Small intestine (tissue), 7 donors: Measurements from ENCODE around the gene PSMA2. TPM values are rescaled to one million over a fixed set of nuclear protein-coding genes. Genes with fewer than 3 reads are reported as not detected.

ENCODE experiments used
- DNase-seq, 2 donors: peaks; one replicate each; pipeline versions ENCODE4 v3.0.0 to v3.0.0-alpha.2; 2013
- FAIRE-seq: peaks from 2 replicates; lab custom pipeline; 2012; peaks lifted over from hg19 to GRCh38; lab: Jason Lieb, UNC
- H3K27ac ChIP-seq, 3 donors: one replicate each; pipeline ENCODE4 v1.5.1; 2013; ENCODE audit warnings: low read length in 2 of 3, mild to moderate bottlenecking in 2 of 3, control low read depth in 1 of 3, inconsistent platforms in 1 of 3, low read depth in 1 of 3, moderate library complexity in 1 of 3
- H3K27me3 ChIP-seq, 3 donors: one replicate each; pipeline ENCODE4 v1.6.1; 2013; ENCODE audit warnings: low read length in 3 of 3, inconsistent platforms in 1 of 3; ENCODE audit not compliant: control insufficient read depth in 3 of 3, insufficient read depth in 3 of 3
- H3K36me3 ChIP-seq, 3 donors: one replicate each; pipeline ENCODE4 v1.6.1; 2013; ENCODE audit warnings: low read length in 3 of 3, inconsistent platforms in 1 of 3, low read depth in 1 of 3, mild to moderate bottlenecking in 1 of 3, moderate library complexity in 1 of 3; ENCODE audit not compliant: control insufficient read depth in 3 of 3, insufficient read depth in 2 of 3
- H3K4me1 ChIP-seq, 3 donors: one replicate each; pipeline ENCODE4 v1.6.1; 2013; ENCODE audit warnings: low read length in 2 of 3, inconsistent platforms in 1 of 3, low read depth in 1 of 3, mild to moderate bottlenecking in 1 of 3, moderate library complexity in 1 of 3; ENCODE audit not compliant: control insufficient read depth in 3 of 3, insufficient read depth in 2 of 3
- H3K4me3 ChIP-seq, 3 donors: one replicate each; pipeline ENCODE4 v1.5.1; 2013; ENCODE audit warnings: low read length in 3 of 3, control low read depth in 1 of 3, inconsistent platforms in 1 of 3, low read depth in 1 of 3, mild to moderate bottlenecking in 1 of 3, moderate library complexity in 1 of 3
- H3K9me3 ChIP-seq, 2 donors: one replicate each; pipeline ENCODE4 v1.6.1; 2013; ENCODE audit warnings: low read depth in 1 of 2, low read length in 1 of 2; ENCODE audit not compliant: control insufficient read depth in 2 of 2, insufficient read depth in 1 of 2
- WGBS, 3 donors: extraction: QIAGEN DNeasy Blood & Tissue Kit; methylation state at CpG; one replicate each; pipeline ENCODE4 v1.1.7; 2013; 5-methylcytosine and 5-hydroxymethylcytosine counted together
- polyA plus RNA-seq, 4 donors: library from polyadenylated mRNA; stranded (reverse) in 3 of 4; unstranded in 1 of 4; fragments of 200-250 nt in 3 of 4; fragments of 120-200 nt in 1 of 4; gene quantifications; one replicate each; pipeline versions ENCODE4 v1.2.1 to v1.2.3, GENCODE V29; 2013
- donor health status: healthy with polysubstance abuse.
- donor health status: control.
- donor health status: control.
- donor health status: Bipolar disorder and iron deficiency.
- donor health status: healthy.

Gene PSMA2
- polyA plus RNA-seq, 4 donors = 130 to 181 (median 155) TPM

GRCh38 chr7:42934291-42934690, 2.3 kb upstream of the PSMA2 start:
- no peak for DNase-seq
- WGBS, 3 donors = 75 to 86% (median 83%) methylated on average over 3 of the region's 3 CpGs
- Histone ChIP-seq H3K4me1 (peaks cover 6 to 18% (median 10%) of the 10 kb centered on the region in 3 donors), H3K36me3 (peaks cover 3 to 9% (median 6%) of the 10 kb centered on the region in 3 donors), H3K27me3 (no peaks in the 10 kb centered on the region), H3K27ac (no peak overlapping the region), H3K9me3 (no peaks in the 10 kb centered on the region), H3K4me3 (no peak overlapping the region)
- no peak for FAIRE-seq

- FAIRE-seq (no peak), DNase-seq (peak in 1 of 2 donors; percentile 57)
- Histone ChIP-seq H3K9me3 (no peaks in the 10 kb centered on the region), H3K4me3 (peak overlapping the region; percentile 81 to 93 (median 81)), H3K27me3 (no peaks in the 10 kb centered on the region), H3K27ac (peak overlapping the region; percentile 21 to 93 (median 74)), H3K4me1 (peaks cover 6 to 21% (median 10%) of the 10 kb centered on the region in 3 donors), H3K36me3 (peaks cover 0 to 2% (median 2%) of the 10 kb centered on the region in 3 donors)
- 2 to 4% (median 3%) methylated on average over 17 of the region's 17 CpGs for WGBS, 3 donors
These were observed 1.0 kb upstream of the PSMA2 start for GRCh38 chr7:42932811-42933591.

GRCh38 chr7:42931447-42931833, 534 bp downstream of the PSMA2 start:
- 0% methylated on average over 12 of the region's 12 CpGs for WGBS, 3 donors
- DNase-seq (no peak), FAIRE-seq (no peak)
- H3K27me3 ChIP-seq = no peaks in the 10 kb centered on the region
- H3K9me3 ChIP-seq = no peaks in the 10 kb centered on the region
- H3K4me1 ChIP-seq = peaks cover 6 to 21% (median 10%) of the 10 kb centered on the region in 3 donors
- peak overlapping the region; percentile 75 to 85 (median 76) for H3K27ac ChIP-seq
- H3K4me3 ChIP-seq = peak overlapping the region; percentile 83 to 93 (median 84)
- H3K36me3 ChIP-seq = peaks cover 0 to 2% (median 0%) of the 10 kb centered on the region in 3 donors

- FAIRE-seq (peak; percentile 36), DNase-seq (peak; percentile 21 to 47)
- H3K4me3 ChIP-seq = peak overlapping the region; percentile 83 to 93 (median 84)
- 2 to 7% (median 4%) methylated on average over 5 of the region's 5 CpGs for WGBS, 3 donors
- no peaks in the 10 kb centered on the region for H3K9me3 ChIP-seq
- H3K36me3 ChIP-seq = peaks cover 0 to 2% (median 2%) of the 10 kb centered on the region in 3 donors
- peak overlapping the region in 2 of 3 donors; percentile 75 to 76 for H3K27ac ChIP-seq
- no peaks in the 10 kb centered on the region for H3K27me3 ChIP-seq
- peaks cover 6 to 21% (median 10%) of the 10 kb centered on the region in 3 donors for H3K4me1 ChIP-seq
These were observed 1.1 kb downstream of the PSMA2 start for GRCh38 chr7:42930889-42931288.

GRCh38 chr7:42929449-42929848, 2.5 kb downstream of the PSMA2 start:
- Histone ChIP-seq H3K4me3 (no peak overlapping the region), H3K27ac (no peak overlapping the region), H3K27me3 (no peaks in the 10 kb centered on the region), H3K36me3 (peaks cover 5 to 9% (median 6%) of the 10 kb centered on the region in 3 donors), H3K9me3 (no peaks in the 10 kb centered on the region), H3K4me1 (peaks cover 6 to 21% (median 10%) of the 10 kb centered on the region in 3 donors)
- FAIRE-seq = no peak
- DNase-seq = no peak
- WGBS, 3 donors = 26 to 44% (median 40%) methylated on average over 3 of the region's 3 CpGs

- no peak for FAIRE-seq
- Histone ChIP-seq H3K36me3 (peaks cover 6 to 9% (median 9%) of the 10 kb centered on the region in 3 donors), H3K27ac (no peak overlapping the region), H3K27me3 (no peaks in the 10 kb centered on the region), H3K9me3 (no peaks in the 10 kb centered on the region), H3K4me3 (no peak overlapping the region), H3K4me1 (peaks cover 6 to 21% (median 10%) of the 10 kb centered on the region in 3 donors)
- no peak for DNase-seq
- WGBS, 3 donors = 48 to 59% (median 50%) methylated on average over 3 of the region's 3 CpGs
These were observed 3.2 kb downstream of the PSMA2 start for GRCh38 chr7:42928754-42929153.

GRCh38 chr7:42926204-42926603, 5.8 kb downstream of the PSMA2 start:
- Histone ChIP-seq H3K4me1 (peaks cover 6 to 14% (median 7%) of the 10 kb centered on the region in 3 donors), H3K27ac (no peak overlapping the region), H3K9me3 (no peaks in the 10 kb centered on the region), H3K27me3 (no peaks in the 10 kb centered on the region), H3K36me3 (peaks cover 9% of the 10 kb centered on the region in 3 donors), H3K4me3 (no peak overlapping the region)
- FAIRE-seq = no peak
- no peak for DNase-seq
- WGBS, 3 donors = 77 to 81% (median 78%) methylated on average over 5 of the region's 5 CpGs

GRCh38 chr7:42925630-42926029, 6.3 kb downstream of the PSMA2 start:
- H3K27ac ChIP-seq = no peak overlapping the region
- H3K9me3 ChIP-seq = no peaks in the 10 kb centered on the region
- FAIRE-seq = no peak
- no peak for DNase-seq
- no peak overlapping the region for H3K4me3 ChIP-seq
- WGBS, 3 donors = 83 to 95% (median 91%) methylated on average over 1 of the region's 1 CpG
- H3K36me3 ChIP-seq = peaks cover 9 to 12% (median 9%) of the 10 kb centered on the region in 3 donors
- no peaks in the 10 kb centered on the region for H3K27me3 ChIP-seq
- peaks cover 6 to 14% (median 6%) of the 10 kb centered on the region in 3 donors for H3K4me1 ChIP-seq
